SKM-1 treated with dmso at 0.1 percent for 144 hours (cell line): ENCODE data around the gene PLEKHA6.

Experiments used
- DNase-seq: peaks from one replicate; lab custom pipeline; 2025; ENCODE audit not compliant: unreplicated experiment; lab: John Stamatoyannopoulos, UW

PLEKHA6 gene

DNA sequence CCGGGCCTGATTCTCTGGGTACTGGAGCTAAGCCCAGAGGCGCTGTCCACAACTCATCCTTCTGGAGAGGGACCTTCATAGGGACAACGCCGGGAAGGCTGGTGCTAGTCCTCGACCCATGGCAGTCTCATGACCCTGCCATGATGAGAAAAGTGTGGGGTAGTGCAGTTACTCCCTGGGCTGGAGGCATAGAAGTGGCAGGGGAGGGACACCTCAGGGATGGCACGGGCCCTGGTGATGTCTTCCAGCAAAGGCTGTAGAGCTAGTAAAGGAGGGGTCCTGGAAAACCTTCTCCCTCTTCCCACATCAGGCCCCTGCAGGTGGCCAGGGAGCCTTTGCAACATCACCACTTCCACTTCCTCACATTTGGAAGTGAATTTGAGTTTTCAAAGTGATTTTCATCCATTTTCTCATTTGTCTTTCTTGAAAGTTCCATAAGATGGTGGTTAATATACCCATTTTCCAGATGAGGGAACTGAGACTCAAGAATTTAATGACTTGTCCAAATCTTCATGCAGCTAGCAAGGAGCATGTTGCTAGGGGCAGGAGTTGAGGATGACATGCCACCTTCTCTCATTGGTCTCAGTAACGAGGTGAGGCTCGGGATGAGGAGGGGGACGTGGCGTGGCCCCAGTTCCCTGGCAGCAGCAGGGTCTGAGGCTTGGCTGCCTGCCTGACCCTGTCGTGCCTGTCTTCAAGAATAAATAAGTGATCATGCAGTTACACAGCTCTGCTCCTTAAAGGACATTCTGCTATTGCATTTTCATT is 142.7 kb downstream of the PLEKHA6 start:
- no peak for DNase-seq

- DNase-seq = no peak
These were observed 143.5 kb downstream of the PLEKHA6 start for GRCh38 chr1:204216236-204216635.

DNA sequence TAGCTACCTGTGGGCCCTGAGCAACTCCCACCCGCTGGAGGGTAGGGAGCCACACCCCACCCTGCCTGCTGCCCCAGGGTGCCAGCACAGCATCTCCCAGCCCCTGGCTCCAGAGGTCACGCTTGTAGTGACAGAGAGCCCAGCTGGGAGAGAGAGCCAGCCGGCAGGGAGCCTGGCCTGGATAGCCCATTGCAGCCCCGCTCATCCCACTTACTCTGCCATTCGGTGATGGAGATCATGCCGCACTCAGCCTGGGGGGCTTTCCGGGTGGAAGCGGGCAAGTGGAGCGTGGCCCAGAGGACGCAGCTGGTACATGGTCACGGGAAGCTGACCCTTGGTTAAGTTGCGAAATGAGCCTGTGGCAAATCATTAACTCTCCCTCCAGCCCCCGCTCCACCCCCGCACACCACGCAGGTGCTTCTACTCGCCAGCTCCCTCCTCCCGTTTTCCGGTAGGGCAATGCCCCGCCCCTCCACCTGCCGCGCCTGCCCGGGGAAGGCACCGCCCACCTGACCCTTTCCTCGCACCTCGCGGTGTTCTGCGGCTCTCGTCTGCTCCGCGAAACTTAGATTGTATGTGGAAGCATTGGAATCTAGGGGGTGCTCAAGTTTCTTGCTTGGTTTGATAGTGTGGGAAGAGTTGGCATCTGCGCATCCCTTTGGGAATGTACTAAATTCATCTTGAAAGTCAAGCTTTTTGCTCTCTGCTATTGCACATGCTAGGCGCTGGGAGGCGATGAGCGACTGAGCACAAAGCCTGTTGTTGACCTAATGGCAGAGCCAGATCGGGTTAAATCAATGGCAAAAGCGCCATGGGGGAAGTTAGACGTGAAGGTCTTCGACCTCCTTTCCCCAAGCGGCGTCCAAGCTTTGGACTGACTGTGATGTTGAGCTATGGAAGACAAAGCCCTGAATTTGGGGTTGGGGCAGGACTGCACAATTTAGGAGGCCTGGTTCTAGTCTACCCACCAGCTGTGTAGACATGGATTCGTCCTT is 145.8 kb downstream of the PLEKHA6 start, which contains the start of gene GOLT1A:
Gene GOLT1A, minus strand, starts transcription at position 321 of the 995 bp plus-strand sequence. Its CDS starts 82 bp downstream, at position 239.
- DNase-seq = peak; percentile 63

- DNase-seq = no peak
These were observed 147.0 kb downstream of the PLEKHA6 start for GRCh38 chr1:204212715-204213114.

GRCh38 chr1:204211046-204211445 is 148.7 kb downstream of the PLEKHA6 start:
- no peak for DNase-seq

DNA sequence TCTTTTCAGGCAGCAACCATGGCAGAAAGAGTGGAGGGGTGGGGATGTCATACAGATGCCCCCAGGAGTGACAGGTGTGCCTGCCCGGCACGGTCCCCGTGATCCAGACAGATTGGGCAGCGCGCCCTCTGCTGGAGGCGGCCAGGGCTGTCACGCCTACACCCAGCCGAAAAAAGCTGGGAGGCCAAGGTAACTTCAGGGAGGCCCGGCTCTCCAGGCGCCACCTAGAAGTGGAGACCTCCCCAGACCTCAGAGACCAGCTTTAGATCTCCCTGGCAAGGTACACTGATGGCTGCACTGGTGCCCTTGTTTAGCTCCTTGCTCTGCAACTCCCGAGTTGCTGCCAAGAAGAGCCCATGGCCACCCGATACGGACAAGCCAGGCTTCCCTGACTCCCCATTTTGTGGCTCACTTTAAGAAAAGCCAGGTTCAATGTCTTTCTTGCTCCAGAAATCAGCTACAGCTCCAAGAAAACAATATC is 152.6 kb downstream of the PLEKHA6 start:
- DNase-seq = peak; percentile 41

GRCh38 chr1:204206121-204206520 is 153.6 kb downstream of the PLEKHA6 start:
- DNase-seq = no peak

DNA sequence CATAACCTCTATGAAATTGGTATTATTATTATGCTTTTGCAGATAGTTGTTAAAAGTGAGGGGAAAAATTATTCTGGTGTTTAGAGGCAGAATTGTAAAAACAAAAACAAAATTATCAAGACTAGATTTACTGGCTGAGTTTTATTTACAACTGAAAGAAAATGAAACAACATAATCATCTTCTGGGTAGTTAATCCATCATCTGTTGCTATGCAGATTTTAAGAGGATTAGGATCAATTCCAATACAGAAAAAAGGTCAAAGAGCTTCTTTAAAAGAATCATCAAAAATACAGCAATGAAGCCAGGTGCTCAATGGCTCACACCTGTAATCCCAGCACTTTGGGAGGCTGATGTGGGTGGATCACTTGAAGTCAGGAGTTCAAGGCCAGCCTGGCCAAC is 154.2 kb downstream of the PLEKHA6 start:
- DNase-seq = no peak

- DNase-seq = no peak
These were observed 154.8 kb downstream of the PLEKHA6 start for GRCh38 chr1:204204944-204205343.

DNA sequence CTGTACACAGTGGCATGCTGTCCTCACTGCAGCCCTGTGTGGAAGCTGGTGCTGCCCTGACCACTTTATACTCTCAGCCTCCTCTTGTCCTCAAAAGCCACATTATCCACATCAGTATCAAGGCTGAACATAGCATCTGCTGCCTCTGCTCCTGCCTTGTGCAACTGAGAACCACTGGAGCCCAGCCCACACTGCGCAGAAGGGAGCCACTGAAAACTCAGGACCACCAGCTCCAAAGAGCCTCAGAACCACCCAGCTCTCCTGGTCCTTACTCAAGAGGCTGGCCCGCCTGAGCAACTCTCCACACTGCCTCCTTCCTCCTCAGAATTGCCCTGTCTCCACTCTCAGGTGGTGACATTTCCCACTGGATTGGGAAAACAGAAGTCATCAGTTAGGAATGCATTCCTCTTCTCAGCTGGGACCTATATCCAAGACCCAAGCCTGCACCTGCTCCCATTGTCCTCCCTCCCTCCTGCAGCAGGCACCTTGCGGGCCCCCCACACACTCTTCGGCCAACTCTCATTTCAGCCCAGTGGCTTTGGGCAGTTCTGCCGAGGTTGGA is 156.4 kb downstream of the PLEKHA6 start:
- no peak for DNase-seq

- DNase-seq = no peak
These were observed 157.2 kb downstream of the PLEKHA6 start for GRCh38 chr1:204202481-204202880.

DNA sequence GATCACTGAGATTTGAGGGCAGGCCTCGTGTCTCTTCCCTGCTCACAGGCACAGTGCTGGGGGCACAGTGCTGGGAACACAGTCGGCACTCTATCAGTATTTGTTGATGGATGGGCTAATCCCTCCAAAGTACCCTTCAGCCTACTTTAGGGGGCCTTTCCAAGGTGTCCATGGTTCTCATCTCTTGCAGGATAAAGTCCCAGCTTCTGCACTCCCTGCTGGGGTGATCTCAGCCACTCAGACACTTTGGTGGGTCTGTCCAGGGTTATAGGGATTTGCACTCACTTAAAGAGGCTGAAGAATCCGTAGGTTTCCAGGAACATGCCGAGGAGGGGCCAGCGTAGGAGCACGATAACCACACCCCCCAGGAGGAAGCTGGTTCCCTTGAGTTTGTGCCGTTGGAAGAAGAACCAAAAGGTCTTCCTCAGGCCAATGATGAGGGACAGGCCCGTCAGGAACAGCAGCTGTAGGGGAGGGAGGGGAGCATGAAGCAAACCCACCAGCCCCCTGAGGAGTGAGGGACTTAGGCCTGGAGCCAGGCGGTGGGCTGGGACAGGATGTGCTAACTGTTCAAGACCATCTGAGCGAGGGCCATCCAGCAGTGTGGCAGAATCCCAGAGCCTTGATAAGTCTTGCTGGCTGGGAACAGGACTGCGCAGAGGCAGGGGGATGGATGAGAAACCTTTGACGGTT is 158.2 kb downstream of the PLEKHA6 start:
- DNase-seq = no peak

DNA sequence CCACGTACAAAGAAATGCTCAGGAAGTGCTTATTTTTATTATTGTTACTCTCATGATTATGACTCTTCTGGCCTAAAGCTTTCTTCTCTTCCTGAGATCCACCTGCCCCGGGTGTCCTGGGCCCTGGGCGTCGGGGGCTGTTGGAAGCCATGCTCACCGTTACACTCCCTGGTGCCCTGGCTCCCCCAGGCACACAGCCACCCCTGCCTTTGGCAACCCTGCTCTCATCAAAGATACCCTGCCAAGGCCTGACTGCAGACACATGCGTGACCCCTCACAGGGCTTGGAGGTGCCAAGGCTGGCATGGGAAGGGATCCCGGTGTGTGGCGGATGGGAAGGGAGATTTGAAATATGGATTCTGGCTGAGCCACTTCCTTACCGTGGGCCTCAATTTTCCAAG is 160.2 kb downstream of the PLEKHA6 start:
- DNase-seq = no peak

DNA sequence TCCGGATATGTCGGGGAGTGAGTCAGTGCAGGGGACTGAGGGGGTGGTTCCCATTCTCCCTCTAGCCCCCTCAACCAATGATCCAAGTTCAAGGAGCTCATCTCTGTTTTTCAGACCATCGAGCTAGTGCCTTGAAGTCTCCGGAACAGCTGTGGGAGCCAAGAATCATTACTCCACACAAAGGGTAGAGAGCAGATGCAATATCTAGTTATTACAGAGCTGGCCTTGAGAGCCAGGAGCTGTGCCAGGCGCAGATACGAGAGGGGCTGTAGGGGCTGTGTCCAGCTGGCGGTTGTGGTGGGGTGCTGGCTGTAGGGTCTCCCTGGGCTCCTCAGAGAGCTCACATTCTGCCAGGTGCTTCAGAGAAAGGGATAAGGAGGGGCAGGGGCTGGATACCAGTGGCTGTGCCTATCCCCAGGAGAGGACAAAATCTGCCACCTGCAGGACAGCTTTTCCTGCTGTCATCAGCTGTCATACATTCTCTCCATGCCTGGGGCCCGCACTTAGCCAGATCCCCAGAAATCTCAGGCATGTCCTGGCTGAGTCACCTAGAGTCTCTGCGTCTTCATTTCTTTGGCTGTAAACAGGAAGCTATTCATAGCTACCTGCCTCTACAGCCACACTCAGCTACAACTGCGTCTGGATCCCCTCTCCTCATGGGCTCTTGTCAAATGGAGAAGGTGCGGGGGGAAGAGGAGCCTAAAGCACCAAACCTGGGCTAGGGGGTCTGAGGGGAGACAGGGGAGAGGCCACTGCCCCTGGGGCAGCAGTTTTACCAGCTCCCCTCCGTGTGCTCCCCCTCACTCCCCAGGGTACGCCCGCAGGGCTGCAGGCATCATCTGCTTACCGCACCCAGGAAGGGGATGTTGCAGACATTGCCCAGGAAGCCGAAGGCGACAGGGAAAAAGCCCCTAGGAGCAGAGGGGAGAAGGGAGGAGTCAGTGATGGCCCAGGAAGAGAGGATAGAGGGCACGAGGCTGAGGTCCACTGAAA is 161.1 kb downstream of the PLEKHA6 start:
- no peak for DNase-seq

DNA sequence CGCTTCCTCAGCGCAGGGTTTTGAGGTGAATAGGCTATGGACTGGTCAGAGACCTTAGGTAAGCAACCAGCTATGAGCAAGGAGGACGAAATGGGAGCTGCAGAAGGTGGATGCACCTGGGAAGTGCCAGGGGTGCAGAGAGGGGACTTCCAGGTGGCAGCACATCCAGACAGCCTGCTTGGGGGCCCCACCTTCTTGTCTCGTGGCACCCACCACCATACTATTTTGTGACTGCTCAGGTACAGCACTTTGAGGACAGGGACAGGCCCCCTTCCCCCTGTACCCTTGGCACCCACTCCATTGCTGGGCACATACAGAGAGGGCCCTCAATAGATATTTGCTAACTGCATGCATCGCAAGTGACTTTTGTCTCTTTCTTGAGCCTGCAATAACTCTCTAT is 162.7 kb downstream of the PLEKHA6 start:
- no peak for DNase-seq

DNA sequence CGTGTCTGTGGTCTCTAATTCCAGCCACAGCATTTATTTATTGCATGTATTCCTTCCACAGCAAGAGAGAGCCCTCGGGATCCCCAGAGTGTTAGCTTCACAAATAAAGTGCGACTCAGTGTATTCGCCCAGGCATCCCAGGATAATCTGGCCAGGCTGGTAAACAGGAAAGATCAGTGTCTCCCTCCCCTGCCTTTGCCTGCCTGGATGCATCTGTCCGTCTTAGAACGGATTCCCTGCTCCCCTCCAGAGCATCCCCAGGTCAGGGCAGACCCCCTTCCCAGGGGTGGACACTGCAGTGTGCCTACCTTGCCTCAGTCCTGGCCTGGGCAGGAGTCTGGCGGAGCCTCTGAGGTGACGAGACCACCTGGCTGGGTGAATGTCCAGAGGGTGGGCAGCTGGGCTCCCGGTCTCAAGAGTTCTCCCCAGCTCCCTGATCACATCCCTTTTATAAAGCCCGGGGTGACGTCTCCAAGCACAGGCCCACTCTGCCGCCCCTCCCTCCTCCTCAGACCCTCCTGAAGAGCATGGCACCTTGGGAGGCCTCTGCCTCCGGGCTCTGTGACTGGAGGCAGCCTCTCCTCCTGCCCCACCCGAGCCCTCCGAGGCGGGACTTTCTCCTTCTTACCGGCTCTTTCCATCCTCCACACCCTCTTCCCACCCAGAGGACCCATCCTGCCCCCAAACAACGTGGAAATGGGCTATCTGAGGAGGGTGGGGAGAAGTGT is 163.5 kb downstream of the PLEKHA6 start, which contains the start of gene KISS1:
Gene KISS1, minus strand, starts transcription at position 424 of the 728 bp plus-strand sequence. CDS start 3,615 bp downstream, outside the sequence.
- no peak for DNase-seq

DNA sequence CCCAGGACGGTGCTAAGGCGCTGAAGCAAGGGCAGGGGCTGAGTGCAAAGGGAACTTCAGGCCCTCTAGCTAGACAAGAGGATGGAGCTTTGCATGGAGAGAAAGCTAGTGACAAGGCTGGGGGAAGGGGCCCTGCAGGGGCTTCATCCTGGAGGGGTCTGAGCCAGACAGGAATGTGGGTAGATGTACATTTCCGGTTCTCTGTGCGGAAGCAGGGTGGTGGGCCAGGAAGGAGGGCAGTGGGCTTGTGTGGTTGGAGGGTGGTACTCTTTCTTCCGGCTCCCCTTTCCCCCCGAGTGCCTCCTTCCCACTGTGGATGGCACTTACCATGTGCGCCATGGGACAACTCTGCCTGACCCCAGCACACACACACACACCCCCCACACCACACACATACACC is 165.0 kb downstream of the PLEKHA6 start:
- DNase-seq = no peak

DNA sequence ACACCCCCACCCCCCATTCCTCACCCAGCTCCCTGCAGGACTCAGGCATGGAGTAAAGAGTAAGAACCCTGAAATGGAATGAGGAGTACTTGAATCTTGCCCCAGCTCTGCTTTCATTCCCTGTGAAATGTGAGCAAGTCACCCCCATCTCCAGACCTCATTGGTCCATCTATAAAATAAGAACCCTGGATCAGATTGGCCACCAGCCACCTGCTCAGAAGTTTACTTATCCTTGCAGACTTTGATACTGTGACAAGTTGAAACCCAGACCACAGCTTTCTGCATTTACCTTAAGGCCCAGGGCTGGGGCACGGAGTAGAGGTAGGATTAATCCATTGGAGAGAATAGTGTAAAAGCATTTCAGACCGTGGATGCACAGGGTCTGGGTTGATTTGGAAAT is 165.6 kb downstream of the PLEKHA6 start:
- no peak for DNase-seq
